Heart right ventricle (tissue), 16 donors: ENCODE data around the gene NTRK2. TPM values are rescaled to one million over a fixed set of nuclear protein-coding genes. Genes with fewer than 3 reads are reported as not detected.

Experiments used
- ATAC-seq, 8 donors: fragments of 200-7000 bp; cut with Tn5 transposase; one replicate each; pipeline ENCODE4 v1.9.1; 2020; ENCODE audit warnings: mild to moderate bottlenecking in 8 of 8, moderate library complexity in 8 of 8, moderate number of reproducible peaks in 1 of 8
- DNase-seq, 2 donors: peaks; one replicate each; pipeline ENCODE4 v3.0.0-alpha.2; 2020
- H3K27ac ChIP-seq, 10 donors: fragments of 200-600 bp; sonication (generic) in 2 of 10; one replicate each; pipeline versions ENCODE4 v1.5.0 to v1.8.0; 2020 to 2022; ENCODE audit warnings: mild to moderate bottlenecking in 3 of 10
- H3K27me3 ChIP-seq, 7 donors: fragments of 200-600 bp; one replicate each; pipeline ENCODE4 v1.8.0; 2021 to 2022; ENCODE audit warnings: mild to moderate bottlenecking in 2 of 7
- H3K36me3 ChIP-seq, 9 donors: fragments of 200-600 bp; sonication (generic) in 1 of 9; one replicate each; pipeline versions ENCODE4 v1.5.0 to v1.8.0; 2020 to 2022; ENCODE audit warnings: mild to moderate bottlenecking in 2 of 9
- H3K4me1 ChIP-seq, 9 donors: fragments of 200-600 bp; sonication (generic) in 1 of 9; one replicate each; pipeline versions ENCODE4 v1.5.0 to v1.8.0; 2020 to 2022; ENCODE audit warnings: mild to moderate bottlenecking in 4 of 9
- H3K4me3 ChIP-seq, 10 donors: fragments of 200-600 bp; sonication (generic) in 2 of 10; one replicate each; pipeline versions ENCODE4 v1.5.0 to v1.8.0; 2020 to 2022; ENCODE audit warnings: mild to moderate bottlenecking in 7 of 10, moderate library complexity in 2 of 10
- H3K9me3 ChIP-seq, 11 donors: fragments of 200-600 bp in 10 of 11; sonication (generic) in 2 of 11; one replicate each; pipeline versions ENCODE4 v1.5.0 to v1.8.0; 2013 to 2022; ENCODE audit warnings: mild to moderate bottlenecking in 2 of 11, control low read depth in 1 of 11, moderate library complexity in 1 of 11
- WGBS, 2 donors: extraction: QIAGEN DNeasy Blood & Tissue Kit; methylation state at CpG; one replicate each; pipeline ENCODE4 v1.1.7; 2013; ENCODE audit warnings: inconsistent platforms in 1 of 2; 5-methylcytosine and 5-hydroxymethylcytosine counted together
- intact Hi-C, 10 donors: fragments of 100-400 bp; cut with DNase I; formaldehyde crosslinking; loops; one replicate each; pipeline versions ENCODE4 v1.11.1 to v1.14.2; 2022
- long read RNA-seq, 3 donors: library from polyadenylated mRNA; unstranded; transcript quantifications; one replicate each; pipeline ENCODE4 v2.0.0, GENCODE V29; 2020 to 2021
- polyA plus RNA-seq, 2 donors: library from polyadenylated mRNA; stranded (reverse); fragments of 200-250 nt; gene quantifications; one replicate each; pipeline ENCODE4 v1.2.3, GENCODE V29; 2013
- total RNA-seq, 10 donors: library from RNA; stranded (reverse); fragmentation: NEBNext Ultra II Directional in 3 of 10; extraction: Animal tissue kit (Norgen Biotek cat#: 25700) in 3 of 10; gene quantifications; one replicate each; pipeline versions ENCODE4 v1.2.1 to v1.2.4, GENCODE V29; 2021 to 2023
- TF ChIP-seq, protein P1 (sequence below), 9 donors: fragments of 200-600 bp; sonication (generic) in 2 of 9; IDR thresholded peaks; one replicate each; pipeline versions ENCODE4 v1.5.0 to v1.8.0; 2021 to 2022; ENCODE audit warnings: antibody characterized with exemption in 9 of 9, mild to moderate bottlenecking in 5 of 9, moderate library complexity in 1 of 9
- donor health status: Arrhythmogenic right ventricular cardiomyopathy.
- donor health status: ischemic (EF 13 %, LVEDD 7.1; RV severe dilation, severe dysfunction).
- donor health status: healthy with polysubstance abuse.
- donor health status: DM: no; HTN: yes; CAD: no.
- donor health status: DM: no; HTN: no; CAD: no.
- donor health status: ischemic (EF 25% LVEDD 6.9; RV normal size, moderate dysfunction).
- donor health status: ischemic (EF 25% LVEDD 5.7; RV mildly dilated, moderate dysfunction).
- donor health status: healthy.
- donor health status: DM: yes; HTN: yes; CAD: no.
- donor health status: Ischemic cardiomyopathy.
- donor health status: ischemic (EF 35%, LVEDD 5.7; RV mildly dilated, moderate dysfunction).
- donor health status: nonischemic (EF 11% LVEDD 7.7; RV severe dilation, severe dysfunction).
- donor health status: DM: yes; HTN: yes; CAD: no.
- donor health status: PGD.
- donor health status: ischemic (EF 29% LVEDD 5.4; RV normal size, mild dysfunction).
- donor health status: nonischemic (EF 23%, LVEDD 6.1; RV moderate dilation, normal function).

NTRK2 gene
- total RNA-seq (1 to 10 TPM; 2.0 to 7.7 (median 3.1) TPM), polyA plus RNA-seq (1 to 10 TPM; 1.8 to 2.3 TPM)
- long read RNA-seq, donor 1, full-length matches to known transcripts, result 3 of 4 reads
- long read RNA-seq, donor 1, partial matches to known transcripts, result 0 of 4 reads
- long read RNA-seq, donor 1, other reads (novel, unspliced or antisense), result 1 of 4 reads
- long read RNA-seq, donor 2, full-length matches to known transcripts, result 7 of 11 reads
- long read RNA-seq, donor 2, partial matches to known transcripts, result 0 of 11 reads
- long read RNA-seq, donor 2, other reads (novel, unspliced or antisense), result 4 of 11 reads
- long read RNA-seq, donor 3, full-length matches to known transcripts, result 6 of 9 reads
- long read RNA-seq, donor 3, partial matches to known transcripts, result 0 of 9 reads
- long read RNA-seq, donor 3, other reads (novel, unspliced or antisense), result 3 of 9 reads

DNA sequence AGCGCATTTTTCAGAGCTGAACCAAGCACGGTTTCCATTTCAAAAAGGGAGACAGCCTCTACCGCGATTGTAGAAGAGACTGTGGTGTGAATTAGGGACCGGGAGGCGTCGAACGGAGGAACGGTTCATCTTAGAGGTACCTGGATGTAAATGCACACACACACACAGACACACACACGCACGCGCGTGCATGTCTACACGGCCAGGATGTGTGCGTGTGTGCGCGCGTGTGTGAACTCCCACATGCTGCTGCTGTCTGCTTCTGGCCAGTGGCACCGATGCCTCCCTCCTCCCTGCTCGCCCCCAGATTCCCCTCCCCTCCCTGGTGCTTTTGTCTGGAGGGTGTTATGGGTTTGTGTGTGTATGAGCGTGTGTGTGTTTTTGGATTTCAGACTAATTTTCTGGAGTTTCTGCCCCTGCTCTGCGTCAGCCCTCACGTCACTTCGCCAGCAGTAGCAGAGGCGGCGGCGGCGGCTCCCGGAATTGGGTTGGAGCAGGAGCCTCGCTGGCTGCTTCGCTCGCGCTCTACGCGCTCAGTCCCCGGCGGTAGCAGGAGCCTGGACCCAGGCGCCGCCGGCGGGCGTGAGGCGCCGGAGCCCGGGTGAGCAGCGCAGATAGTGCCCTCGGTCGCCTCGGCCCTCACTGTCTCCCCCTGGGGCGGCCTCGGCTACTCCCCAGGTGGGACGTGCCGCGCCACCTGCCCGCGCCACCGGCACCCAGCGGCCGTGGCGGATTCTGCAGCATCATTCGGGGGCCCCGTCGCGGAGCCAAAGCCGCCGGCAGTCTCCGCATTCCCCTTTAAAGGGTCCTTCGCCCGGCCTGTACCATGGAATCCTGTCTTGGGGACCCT, at the start of gene NTRK2:
NTRK2 (plus strand) TSS at position 442 of the 850 bp plus-strand sequence. CDS start 1,020 bp downstream, outside the sequence.
- TF ChIP-seq, protein P1, sequence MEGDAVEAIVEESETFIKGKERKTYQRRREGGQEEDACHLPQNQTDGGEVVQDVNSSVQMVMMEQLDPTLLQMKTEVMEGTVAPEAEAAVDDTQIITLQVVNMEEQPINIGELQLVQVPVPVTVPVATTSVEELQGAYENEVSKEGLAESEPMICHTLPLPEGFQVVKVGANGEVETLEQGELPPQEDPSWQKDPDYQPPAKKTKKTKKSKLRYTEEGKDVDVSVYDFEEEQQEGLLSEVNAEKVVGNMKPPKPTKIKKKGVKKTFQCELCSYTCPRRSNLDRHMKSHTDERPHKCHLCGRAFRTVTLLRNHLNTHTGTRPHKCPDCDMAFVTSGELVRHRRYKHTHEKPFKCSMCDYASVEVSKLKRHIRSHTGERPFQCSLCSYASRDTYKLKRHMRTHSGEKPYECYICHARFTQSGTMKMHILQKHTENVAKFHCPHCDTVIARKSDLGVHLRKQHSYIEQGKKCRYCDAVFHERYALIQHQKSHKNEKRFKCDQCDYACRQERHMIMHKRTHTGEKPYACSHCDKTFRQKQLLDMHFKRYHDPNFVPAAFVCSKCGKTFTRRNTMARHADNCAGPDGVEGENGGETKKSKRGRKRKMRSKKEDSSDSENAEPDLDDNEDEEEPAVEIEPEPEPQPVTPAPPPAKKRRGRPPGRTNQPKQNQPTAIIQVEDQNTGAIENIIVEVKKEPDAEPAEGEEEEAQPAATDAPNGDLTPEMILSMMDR (IDR thresholded peaks at IDR 0.05), result peak in 3 of 9 donors; percentile 19 to 29 (median 24)
- intact Hi-C loops, result loop anchor here in 4 of 10 donors (5.0 to 10.0 kb wide), 4 partner anchors 265 to 285 kb away; no protein-coding TSS in a partner anchor
- H3K27ac ChIP-seq, result peak within 1 kb of the TSS in 8 of 10 donors; percentile 23 to 64 (median 48)
- ATAC-seq (peak; percentile 9 to 54 (median 44)), DNase-seq (peak; percentile 16 to 25)
- 0 to 1% methylated on average over 69 of the region's 69 CpGs for WGBS, 2 donors
- H3K4me1 ChIP-seq, result peaks cover 5 to 34% (median 26%) of the 10 kb centered on the region in 9 donors
- H3K27me3 ChIP-seq, result peaks cover 3 to 63% (median 29%) of the 10 kb centered on the region in 7 donors
- peaks cover 0 to 11% (median 0%) of the 10 kb centered on the region in 11 donors for H3K9me3 ChIP-seq
- H3K4me3 ChIP-seq, result peak within 1 kb of the TSS; percentile 29 to 62 (median 56)
- H3K36me3 ChIP-seq, result no peaks in the 10 kb centered on the region

DNA sequence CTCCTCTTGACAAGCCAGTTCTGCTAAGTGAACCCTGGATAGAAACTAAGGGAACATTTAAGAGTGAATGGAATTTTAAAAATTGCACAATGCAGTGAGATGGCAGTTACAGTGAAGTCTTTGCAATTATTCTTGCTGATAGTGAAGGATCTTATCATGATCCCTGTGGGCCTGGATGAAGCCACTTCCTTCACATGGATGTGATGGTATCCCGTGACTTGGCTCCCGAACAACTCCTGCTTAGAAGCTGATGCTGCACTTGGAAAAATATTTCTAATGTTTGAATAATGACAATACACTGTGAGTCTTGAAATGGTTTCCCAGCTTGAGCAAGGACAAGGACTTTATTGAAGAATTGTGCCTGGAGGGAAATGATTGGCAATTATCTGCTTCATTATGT, 49.2 kb upstream of the NTRK2 start:
- H3K4me3 ChIP-seq, result no peak overlapping the region
- DNase-seq, result no peak
- no peak overlapping the region for H3K27ac ChIP-seq
- ATAC-seq, result peak in 1 of 8 donors; percentile 11
- whole genome bisulfite sequencing, 2 donors, result 54 to 57% methylated on average over 2 of the region's 2 CpGs
- TF ChIP-seq, protein P1 (IDR thresholded peaks at IDR 0.05), result no peak
- H3K4me1 ChIP-seq, result no peaks in the 10 kb centered on the region
- H3K9me3 ChIP-seq, result no peaks in the 10 kb centered on the region
- H3K27me3 ChIP-seq, result no peaks in the 10 kb centered on the region
- no peaks in the 10 kb centered on the region for H3K36me3 ChIP-seq
- intact Hi-C loops, result no loop called here

DNA sequence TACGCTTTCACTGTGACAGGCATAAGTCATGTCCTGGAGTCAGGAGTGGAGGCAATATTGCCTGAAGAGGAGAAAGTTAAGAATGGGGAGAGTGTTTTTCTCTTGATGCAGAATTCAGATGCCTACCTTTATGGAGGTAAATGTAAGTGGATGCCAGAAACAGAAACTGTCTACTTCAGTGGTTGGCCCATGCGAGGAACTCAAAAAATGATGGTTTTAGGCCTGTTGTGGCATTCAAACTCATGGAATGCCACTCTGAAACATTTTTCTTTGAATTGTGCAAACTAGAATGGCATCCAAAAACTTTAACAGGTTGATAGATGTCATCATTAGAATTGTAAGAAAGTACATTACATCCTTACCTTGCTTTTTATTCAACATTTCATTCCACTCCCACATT, 47.7 kb upstream of the NTRK2 start:
- TF ChIP-seq, protein P1 (IDR thresholded peaks at IDR 0.05), result no peak
- Histone ChIP-seq H3K9me3 (no peaks in the 10 kb centered on the region), H3K4me1 (no peaks in the 10 kb centered on the region), H3K27me3 (no peaks in the 10 kb centered on the region), H3K4me3 (no peak overlapping the region), H3K27ac (no peak overlapping the region), H3K36me3 (no peaks in the 10 kb centered on the region)
- intact Hi-C loops, result no loop called here
- DNase-seq (no peak), ATAC-seq (no peak)
- WGBS, 2 donors, result 92 to 93% methylated on average over 2 of the region's 2 CpGs

DNA sequence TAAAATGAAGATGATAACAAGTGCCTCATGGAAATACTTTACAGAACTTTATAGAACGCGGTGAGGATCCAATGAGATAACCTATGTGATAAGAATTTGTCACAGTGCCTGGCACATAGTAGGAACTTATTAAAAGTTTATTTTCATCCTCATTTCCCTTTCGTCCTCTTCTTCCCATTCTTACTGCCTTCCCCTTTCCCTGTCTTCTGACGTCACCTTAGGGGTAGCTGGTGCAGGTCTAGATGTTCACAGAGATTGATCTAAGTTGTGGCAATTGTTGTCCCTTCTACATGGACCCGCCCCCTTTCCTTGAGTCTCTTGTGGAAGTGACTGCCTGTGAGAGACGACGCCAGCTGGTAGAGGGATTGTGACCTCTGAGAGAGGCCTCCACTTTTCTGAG, 46.5 kb upstream of the NTRK2 start:
- no peaks in the 10 kb centered on the region for H3K4me1 ChIP-seq
- H3K9me3 ChIP-seq, result no peaks in the 10 kb centered on the region
- ATAC-seq (no peak), DNase-seq (no peak)
- intact Hi-C loops, result no loop called here
- TF ChIP-seq, protein P1 (IDR thresholded peaks at IDR 0.05), result no peak
- H3K4me3 ChIP-seq, result no peak overlapping the region
- WGBS, 2 donors, result 74 to 76% methylated on average over 7 of the region's 7 CpGs
- no peaks in the 10 kb centered on the region for H3K27me3 ChIP-seq
- H3K36me3 ChIP-seq, result no peaks in the 10 kb centered on the region
- H3K27ac ChIP-seq, result no peak overlapping the region
